H1 (cell line): Measurements from ENCODE around the gene CXCR4. TPM values are rescaled to one million over a fixed set of nuclear protein-coding genes. Genes with fewer than 3 reads are reported as not detected.

Experiments
- CTCF ChIA-PET: fragments of 300-600 bp; sonication (Branson Sonifier 250); formaldehyde crosslinking; loops from one replicate; lab custom pipeline; 2021; ENCODE audit not compliant: partially characterized antibody; lab: Charles Lee
- POLR2A ChIA-PET: fragments of 300-600 bp; sonication (Branson Sonifier 250); formaldehyde crosslinking; loops from one replicate; lab custom pipeline; 2021; ENCODE audit warnings: inconsistent platforms; ENCODE audit not compliant: partially characterized antibody; lab: Charles Lee
- DNase-seq, 2 experiments: peaks; one replicate each; pipeline versions ENCODE4 v3.0.0 to v3.0.0-alpha.2; 2010 to 2022; ENCODE audit warnings: low spot score in 2 of 2, low read depth in 1 of 2, mixed read lengths in 1 of 2
- FAIRE-seq: peaks from 2 replicates; lab custom pipeline; 2011; peaks lifted over from hg19 to GRCh38; lab: Jason Lieb, UNC
- H2AFZ ChIP-seq: 2 replicates; pipeline ENCODE4 v1.8.1; 2012; ENCODE audit warnings: low read length, inconsistent platforms
- H2AK5ac ChIP-seq: 2 replicates; pipeline ENCODE4 v1.6.1; 2013; ENCODE audit warnings: low read depth, low read length
- H2BK120ac ChIP-seq: replicated peaks from 2 replicates; pipeline ENCODE3; 2013; ENCODE audit warnings: low read depth, low read length, inconsistent platforms
- H2BK12ac ChIP-seq: 2 replicates; pipeline ENCODE4 v1.6.1; 2013; ENCODE audit warnings: low read depth, low read length
- H2BK15ac ChIP-seq: 2 replicates; pipeline ENCODE4 v1.6.1; 2013; ENCODE audit warnings: low read length
- H2BK20ac ChIP-seq: 2 replicates; pipeline ENCODE4 v1.6.1; 2013; ENCODE audit warnings: low read length
- H2BK5ac ChIP-seq: 2 replicates; pipeline ENCODE4 v1.6.1; 2013; ENCODE audit warnings: low read depth, low read length
- H3K14ac ChIP-seq: 2 replicates; pipeline ENCODE4 v1.6.1; 2013; ENCODE audit warnings: inconsistent platforms; ENCODE audit not compliant: insufficient read length
- H3K18ac ChIP-seq: 2 replicates; pipeline ENCODE4 v1.6.1; 2013; ENCODE audit warnings: low read length; ENCODE audit errors: extremely low read depth
- H3K23ac ChIP-seq: 2 replicates; pipeline ENCODE4 v1.6.1; 2013; ENCODE audit warnings: inconsistent platforms; ENCODE audit not compliant: insufficient read length
- H3K23me2 ChIP-seq: 2 replicates; pipeline ENCODE4 v1.6.1; 2013; ENCODE audit warnings: low read depth, low read length
- H3K27ac ChIP-seq: 2 replicates; pipeline ENCODE4 v1.6.1; 2011; ENCODE audit warnings: low read depth, low read length, inconsistent platforms
- H3K27me3 ChIP-seq, 4 experiments: replicated peaks in 1 of 4; 1 replicate in 1 of 4; 2 replicates in 3 of 4; pipeline versions ENCODE4 v1.6.1 to v1.8.1; 2011 to 2013; ENCODE audit warnings: low read length in 3 of 4, mild to moderate bottlenecking in 3 of 4, inconsistent platforms in 2 of 4, mixed read lengths in 2 of 4, moderate library complexity in 1 of 4; ENCODE audit not compliant: control insufficient read depth in 3 of 4, insufficient read depth in 3 of 4; ENCODE audit errors: extremely low read depth in 1 of 4
- H3K36me3 ChIP-seq, 4 experiments: 2 replicates each; pipeline versions ENCODE4 v1.6.1 to v1.8.1; 2011 to 2013; ENCODE audit warnings: mild to moderate bottlenecking in 4 of 4, low read length in 3 of 4, moderate library complexity in 2 of 4, control low read depth in 1 of 4, inconsistent platforms in 1 of 4; ENCODE audit not compliant: insufficient read depth in 4 of 4, control insufficient read depth in 2 of 4
- H3K4ac ChIP-seq: replicated peaks from 2 replicates; pipeline ENCODE3; 2013; ENCODE audit warnings: low read length, low read depth, mixed read lengths, inconsistent platforms; ENCODE audit not compliant: insufficient read length
- H3K4me1 ChIP-seq, 4 experiments: replicated peaks in 1 of 4; 1 replicate in 1 of 4; 2 replicates in 3 of 4; pipeline versions ENCODE4 v1.6.1 to v1.8.1; 2011 to 2013; ENCODE audit warnings: low read length in 3 of 4, inconsistent platforms in 2 of 4, mixed read lengths in 1 of 4; ENCODE audit not compliant: insufficient read depth in 4 of 4, control insufficient read depth in 3 of 4
- H3K4me2 ChIP-seq, 2 experiments: 2 replicates each; pipeline versions ENCODE4 v1.6.1 to v1.8.1; 2011 to 2013; ENCODE audit warnings: low read depth in 2 of 2, low read length in 2 of 2, control low read depth in 1 of 2, inconsistent platforms in 1 of 2, mild to moderate bottlenecking in 1 of 2; ENCODE audit not compliant: insufficient read depth in 1 of 2
- H3K4me3 ChIP-seq, 4 experiments: fragments of 200-600, 300-600 bp in 1 of 4; sonication (generic), shearing (Covaris generic), sonication (Bioruptor Twin) in 1 of 4; 2 replicates each; pipeline versions ENCODE4 v1.5.1 to v1.8.1; 2011 to 2016; ENCODE audit warnings: low read length in 4 of 4, low read depth in 3 of 4, control low read depth in 2 of 4, inconsistent platforms in 2 of 4, mild to moderate bottlenecking in 2 of 4, mixed read lengths in 1 of 4, moderate library complexity in 1 of 4; ENCODE audit not compliant: insufficient read depth in 2 of 4; ENCODE audit errors: extremely low read depth in 1 of 4
- H3K56ac ChIP-seq: replicated peaks from 2 replicates; pipeline ENCODE3; 2013; ENCODE audit warnings: low read depth, mild to moderate bottlenecking, mixed read lengths, low read length, inconsistent platforms; ENCODE audit not compliant: insufficient read length
- H3K79me1 ChIP-seq: 2 replicates; pipeline ENCODE4 v1.6.1; 2013; ENCODE audit warnings: low read depth, low read length, control low read depth
- H3K79me2 ChIP-seq, 2 experiments: 2 replicates each; pipeline versions ENCODE4 v1.6.1 to v1.8.1; 2012 to 2013; ENCODE audit warnings: low read length in 2 of 2, mild to moderate bottlenecking in 2 of 2, inconsistent platforms in 1 of 2; ENCODE audit not compliant: insufficient read depth in 2 of 2, control insufficient read depth in 1 of 2
- H3K9ac ChIP-seq, 4 experiments: replicated peaks in 1 of 4; 1 replicate in 1 of 4; 2 replicates in 3 of 4; pipeline versions ENCODE4 v1.6.1 to v1.8.1; 2011 to 2013; ENCODE audit warnings: low read depth in 3 of 4, low read length in 3 of 4, control low read depth in 2 of 4, mild to moderate bottlenecking in 2 of 4, moderate library complexity in 2 of 4, inconsistent platforms in 1 of 4; ENCODE audit errors: extremely low read depth in 1 of 4
- H3K9me3 ChIP-seq, 2 experiments: 2 replicates each; pipeline versions ENCODE4 v1.6.1 to v1.8.1; 2012 to 2013; ENCODE audit warnings: mild to moderate bottlenecking in 2 of 2, moderate library complexity in 2 of 2, control low read depth in 1 of 2, inconsistent platforms in 1 of 2, low read depth in 1 of 2, low read length in 1 of 2, mixed read lengths in 1 of 2; ENCODE audit not compliant: insufficient read depth in 2 of 2
- H4K20me1 ChIP-seq, 2 experiments: replicated peaks in 1 of 2; 2 replicates each; pipeline versions ENCODE3 to v1.8.1; 2011 to 2013; ENCODE audit warnings: inconsistent platforms in 2 of 2, low read length in 2 of 2, mild to moderate bottlenecking in 1 of 2; ENCODE audit not compliant: insufficient read depth in 2 of 2, control insufficient read depth in 1 of 2
- H4K5ac ChIP-seq: 2 replicates; pipeline ENCODE4 v1.6.1; 2013; ENCODE audit warnings: low read length, low read depth, mixed read lengths, inconsistent platforms; ENCODE audit not compliant: insufficient read length
- H4K8ac ChIP-seq: 2 replicates; pipeline ENCODE4 v1.8.0; 2013; ENCODE audit warnings: mild to moderate bottlenecking, moderate library complexity, low read length, inconsistent platforms; ENCODE audit not compliant: insufficient read depth; ENCODE audit errors: extremely low read depth
- H4K91ac ChIP-seq: replicated peaks from 2 replicates; pipeline ENCODE3; 2013; ENCODE audit warnings: low read length, mixed read lengths, inconsistent platforms; ENCODE audit not compliant: insufficient read length
- BRCA1 ChIP-seq: IDR thresholded peaks from 2 replicates; pipeline ENCODE4 v1.6.1; 2012; ENCODE audit warnings: low read depth, low read length, improper control_type of control experiment
- CEBPB ChIP-seq: IDR thresholded peaks from 2 replicates; pipeline ENCODE4 v1.6.1; 2012; ENCODE audit warnings: low read depth, low read length
- CREB1 ChIP-seq: IDR thresholded peaks from 2 replicates; pipeline ENCODE4 v1.6.1; 2012; ENCODE audit warnings: inconsistent platforms
- RXRA ChIP-seq: IDR thresholded peaks from 2 replicates; pipeline ENCODE4 v1.6.1; 2011; ENCODE audit warnings: low read depth, mild to moderate bottlenecking, low read length, moderate library complexity; ENCODE audit not compliant: insufficient read depth
- SIRT6 ChIP-seq: IDR thresholded peaks from one replicate; pipeline ENCODE4 v1.7.1; 2012; ENCODE audit warnings: low read length, inconsistent platforms
- SRF ChIP-seq: IDR thresholded peaks from 2 replicates; pipeline ENCODE4 v1.6.1; 2011; ENCODE audit warnings: mild to moderate bottlenecking, low read depth, low read length, moderate library complexity
- SUZ12 ChIP-seq: fragments of 200-600 bp; sonication (generic); IDR thresholded peaks from 2 replicates; pipeline ENCODE4 v1.6.1; 2012; ENCODE audit warnings: mild to moderate bottlenecking, inconsistent platforms, low read length, moderate library complexity, mixed read lengths
- WGBS, 2 experiments: shearing (Covaris generic) in 1 of 2; methylation state at CpG; one replicate each; pipeline versions ENCODE4 v1.1.6 to v1.1.7; 2013 to 2015; ENCODE audit warnings: low lambda C conversion rate in 2 of 2, mixed read lengths in 2 of 2, inconsistent platforms in 1 of 2, low coverage in 1 of 2, missing lambda C conversion rate in 1 of 2; ENCODE audit not compliant: insufficient replicate concordance in 2 of 2, insufficient coverage in 1 of 2, insufficient read length in 1 of 2; ENCODE audit errors: extremely low coverage in 1 of 2, missing lambda C conversion rate in 1 of 2; 5-methylcytosine and 5-hydroxymethylcytosine counted together
- polyA plus RNA-seq, 7 experiments: library from polyadenylated mRNA; depleted of rRNA in 3 of 7; stranded (reverse) in 5 of 7; unstranded in 2 of 7; fragments of >200 nt in 5 of 7; fragments of 200-250 nt in 2 of 7; gene quantifications; 1 replicate in 5 of 7; 2 replicates in 1 of 7; 4 replicates in 1 of 7; pipeline versions ENCODE4 v1.2.1 to v1.2.3, GENCODE V29; 2011 to 2013; ENCODE audit warnings: missing spikeins in 2 of 7, mixed read lengths in 2 of 7
- total RNA-seq: library from RNA; stranded (reverse); fragmentation: NEBNext Ultra II Directional; extraction: Animal tissue kit (Norgen Biotek cat#: 25700); gene quantifications from 2 replicates; pipeline ENCODE4 v1.2.1, GENCODE V29; 2021
- TF ChIP-seq, protein P1 (sequence below): IDR thresholded peaks from 2 replicates; pipeline ENCODE4 v1.6.1; 2011; ENCODE audit warnings: low read length, improper control_type of control experiment
- TF ChIP-seq, protein P2 (sequence below): IDR thresholded peaks from 2 replicates; pipeline ENCODE4 v1.6.1; 2011; ENCODE audit warnings: low read depth, mild to moderate bottlenecking, low read length; ENCODE audit not compliant: insufficient read depth
- TF ChIP-seq, protein P3 (sequence below): IDR thresholded peaks from 2 replicates; pipeline ENCODE4 v1.6.1; 2012; ENCODE audit warnings: low read length, inconsistent platforms
- TF ChIP-seq, protein P4 (sequence below): IDR thresholded peaks from 2 replicates; pipeline ENCODE4 v1.6.1; 2012; ENCODE audit warnings: inconsistent platforms

CXCR4 gene
- total and polyA plus RNA-seq, 2 of the 8 experiments (the other 6 are each of a cell fraction or from before 2014, with no cell fraction given), result 1.8 to 2.8 TPM

GRCh38 chr2:136137982-136138381 lies 20.0 kb upstream of the CXCR4 start:
- WGBS, 2 experiments, result 92% methylated on average over 4 of the region's 4 CpGs; no CpG with 5 or more reads in 1 of the 2 experiments
- POLR2A ChIA-PET, result interaction anchor here (0.6 kb wide), 1 partner anchor 9 kb away, joined by 3 read pairs; no protein-coding TSS in a partner anchor
- TF ChIP-seq SRF (no peak), BRCA1 (no peak), SUZ12 (no peak), CREB1 (no peak), SIRT6 (no peak), RXRA (no peak), CEBPB (no peak)
- TF ChIP-seq, protein P1, sequence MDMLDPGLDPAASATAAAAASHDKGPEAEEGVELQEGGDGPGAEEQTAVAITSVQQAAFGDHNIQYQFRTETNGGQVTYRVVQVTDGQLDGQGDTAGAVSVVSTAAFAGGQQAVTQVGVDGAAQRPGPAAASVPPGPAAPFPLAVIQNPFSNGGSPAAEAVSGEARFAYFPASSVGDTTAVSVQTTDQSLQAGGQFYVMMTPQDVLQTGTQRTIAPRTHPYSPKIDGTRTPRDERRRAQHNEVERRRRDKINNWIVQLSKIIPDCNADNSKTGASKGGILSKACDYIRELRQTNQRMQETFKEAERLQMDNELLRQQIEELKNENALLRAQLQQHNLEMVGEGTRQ, result no peak
- TF ChIP-seq, protein P2, sequence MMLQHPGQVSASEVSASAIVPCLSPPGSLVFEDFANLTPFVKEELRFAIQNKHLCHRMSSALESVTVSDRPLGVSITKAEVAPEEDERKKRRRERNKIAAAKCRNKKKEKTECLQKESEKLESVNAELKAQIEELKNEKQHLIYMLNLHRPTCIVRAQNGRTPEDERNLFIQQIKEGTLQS, result no peak
- TF ChIP-seq, protein P3, sequence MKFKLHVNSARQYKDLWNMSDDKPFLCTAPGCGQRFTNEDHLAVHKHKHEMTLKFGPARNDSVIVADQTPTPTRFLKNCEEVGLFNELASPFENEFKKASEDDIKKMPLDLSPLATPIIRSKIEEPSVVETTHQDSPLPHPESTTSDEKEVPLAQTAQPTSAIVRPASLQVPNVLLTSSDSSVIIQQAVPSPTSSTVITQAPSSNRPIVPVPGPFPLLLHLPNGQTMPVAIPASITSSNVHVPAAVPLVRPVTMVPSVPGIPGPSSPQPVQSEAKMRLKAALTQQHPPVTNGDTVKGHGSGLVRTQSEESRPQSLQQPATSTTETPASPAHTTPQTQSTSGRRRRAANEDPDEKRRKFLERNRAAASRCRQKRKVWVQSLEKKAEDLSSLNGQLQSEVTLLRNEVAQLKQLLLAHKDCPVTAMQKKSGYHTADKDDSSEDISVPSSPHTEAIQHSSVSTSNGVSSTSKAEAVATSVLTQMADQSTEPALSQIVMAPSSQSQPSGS, result no peak
- TF ChIP-seq, protein P4, sequence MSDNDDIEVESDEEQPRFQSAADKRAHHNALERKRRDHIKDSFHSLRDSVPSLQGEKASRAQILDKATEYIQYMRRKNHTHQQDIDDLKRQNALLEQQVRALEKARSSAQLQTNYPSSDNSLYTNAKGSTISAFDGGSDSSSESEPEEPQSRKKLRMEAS, result no peak

More at GRCh38 chr2:136137982-136138381, 20.0 kb upstream of the CXCR4 start:
- H2BK20ac ChIP-seq, result no peak overlapping the region
- no peak overlapping the region for H4K5ac ChIP-seq
- H3K9me3 ChIP-seq, result no peaks in the 10 kb centered on the region
- H2BK120ac ChIP-seq, result no peak overlapping the region
- no peak overlapping the region for H3K27ac ChIP-seq
- CTCF ChIA-PET, result no interaction called here
- no peak overlapping the region for H3K23ac ChIP-seq
- no peak overlapping the region for H4K91ac ChIP-seq
- H2BK12ac ChIP-seq, result no peak overlapping the region
- no peak overlapping the region for H2BK15ac ChIP-seq
- no peaks in the 10 kb centered on the region for H4K20me1 ChIP-seq
- H4K8ac ChIP-seq, result no peak overlapping the region
- H3K4me2 ChIP-seq, result no peak overlapping the region
- H2BK5ac ChIP-seq, result no peak overlapping the region
- FAIRE-seq (no peak), DNase-seq (no peak)
- H3K56ac ChIP-seq, result no peak overlapping the region
- H3K18ac ChIP-seq, result no peak overlapping the region
- H3K14ac ChIP-seq, result no peak overlapping the region
- no peak overlapping the region for H2AFZ ChIP-seq
- peaks cover 0 to 1% (median 0%) of the 10 kb centered on the region in 4 experiments; a peak in 1 of 7 replicates for H3K27me3 ChIP-seq
- no peak overlapping the region for H3K9ac ChIP-seq
- no peaks in the 10 kb centered on the region for H3K36me3 ChIP-seq
- no peak overlapping the region for H3K4ac ChIP-seq
- no peaks in the 10 kb centered on the region for H3K23me2 ChIP-seq
- H3K4me3 ChIP-seq, result no peak overlapping the region
- H3K79me1 ChIP-seq, result no peaks in the 10 kb centered on the region
- H3K79me2 ChIP-seq, result no peaks in the 10 kb centered on the region
- H2AK5ac ChIP-seq, result no peak overlapping the region
- H3K4me1 ChIP-seq, result no peaks in the 10 kb centered on the region; a peak in 2 of 7 replicates
